ENCODE measurements around the gene CYP51A1. TPM values are rescaled to one million over a fixed set of nuclear protein-coding genes. Genes with fewer than 3 reads are reported as not detected.

Gene CYP51A1
- polyA plus RNA-seq, 1 experiment, result 9.1 TPM

DNA sequence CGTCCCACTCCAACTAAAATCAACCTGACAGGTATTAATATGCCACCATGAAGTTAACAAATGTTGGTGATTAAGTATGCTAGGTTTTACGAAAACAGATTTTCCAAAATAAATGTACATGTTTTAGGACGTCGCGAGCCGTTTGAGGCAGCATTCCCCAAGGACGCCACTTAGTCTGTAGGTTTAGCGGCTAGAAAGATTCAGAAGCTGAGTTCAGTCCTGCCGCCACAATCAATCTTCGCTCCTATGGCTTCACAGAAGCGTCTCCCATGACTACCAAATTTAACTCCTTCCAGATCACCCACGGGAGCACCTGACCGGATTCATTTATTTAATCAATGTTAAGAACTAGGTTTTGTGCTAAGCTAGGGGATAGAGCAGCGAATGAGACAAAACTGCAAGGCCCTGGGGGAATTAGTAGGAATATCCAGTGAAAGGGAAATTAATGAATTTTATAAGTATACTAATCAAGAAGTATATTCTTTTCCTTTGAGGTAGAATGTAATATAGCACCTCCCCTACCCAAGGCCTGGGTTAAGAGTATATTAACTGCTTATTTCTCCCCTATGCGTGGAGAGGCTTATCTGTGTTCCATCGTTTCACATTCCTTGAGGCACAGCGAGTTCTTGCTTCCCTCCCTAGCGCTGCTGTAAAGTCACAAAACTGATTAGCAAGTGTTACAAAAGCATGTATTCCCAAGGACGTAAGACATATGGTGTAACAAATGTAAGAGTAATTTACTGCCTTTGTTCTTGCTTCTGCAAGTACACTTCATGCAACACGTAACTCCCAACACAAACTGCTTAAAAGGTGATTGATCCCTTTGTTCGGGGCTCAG, 994 bp upstream of the CYP51A1 start:
- peak overlapping the region; percentile 90 for H3K27ac ChIP-seq (ENCODE audit: low read depth, low read length)
- ChIA-PET POLR2A (interaction anchor here (1.0 kb wide), 1 partner anchor 44 kb away, joined by 3 read pairs; the partner anchor contains the start of gene LRRD1), CTCF (interaction anchor here (1.0 kb wide), 1 partner anchor 44 kb away, joined by 3 read pairs; the partner anchor contains the start of gene LRRD1)
- no peaks in the 10 kb centered on the region for H3K27me3 ChIP-seq (ENCODE audit: control insufficient read depth, insufficient read depth, low read length)
- peak overlapping the region; percentile 89 for H3K4me3 ChIP-seq (ENCODE audit: low read depth, low read length)
- no peaks in the 10 kb centered on the region for H3K9me3 ChIP-seq (ENCODE audit: control insufficient read depth, insufficient read depth, low read length)
- TF ChIP-seq, protein P1, sequence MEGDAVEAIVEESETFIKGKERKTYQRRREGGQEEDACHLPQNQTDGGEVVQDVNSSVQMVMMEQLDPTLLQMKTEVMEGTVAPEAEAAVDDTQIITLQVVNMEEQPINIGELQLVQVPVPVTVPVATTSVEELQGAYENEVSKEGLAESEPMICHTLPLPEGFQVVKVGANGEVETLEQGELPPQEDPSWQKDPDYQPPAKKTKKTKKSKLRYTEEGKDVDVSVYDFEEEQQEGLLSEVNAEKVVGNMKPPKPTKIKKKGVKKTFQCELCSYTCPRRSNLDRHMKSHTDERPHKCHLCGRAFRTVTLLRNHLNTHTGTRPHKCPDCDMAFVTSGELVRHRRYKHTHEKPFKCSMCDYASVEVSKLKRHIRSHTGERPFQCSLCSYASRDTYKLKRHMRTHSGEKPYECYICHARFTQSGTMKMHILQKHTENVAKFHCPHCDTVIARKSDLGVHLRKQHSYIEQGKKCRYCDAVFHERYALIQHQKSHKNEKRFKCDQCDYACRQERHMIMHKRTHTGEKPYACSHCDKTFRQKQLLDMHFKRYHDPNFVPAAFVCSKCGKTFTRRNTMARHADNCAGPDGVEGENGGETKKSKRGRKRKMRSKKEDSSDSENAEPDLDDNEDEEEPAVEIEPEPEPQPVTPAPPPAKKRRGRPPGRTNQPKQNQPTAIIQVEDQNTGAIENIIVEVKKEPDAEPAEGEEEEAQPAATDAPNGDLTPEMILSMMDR (IDR thresholded peaks at IDR 0.05; ENCODE audit: low read depth, low read length), result no peak
- DNase-seq (ENCODE audit: low read depth, low spot score), result no peak

DNA sequence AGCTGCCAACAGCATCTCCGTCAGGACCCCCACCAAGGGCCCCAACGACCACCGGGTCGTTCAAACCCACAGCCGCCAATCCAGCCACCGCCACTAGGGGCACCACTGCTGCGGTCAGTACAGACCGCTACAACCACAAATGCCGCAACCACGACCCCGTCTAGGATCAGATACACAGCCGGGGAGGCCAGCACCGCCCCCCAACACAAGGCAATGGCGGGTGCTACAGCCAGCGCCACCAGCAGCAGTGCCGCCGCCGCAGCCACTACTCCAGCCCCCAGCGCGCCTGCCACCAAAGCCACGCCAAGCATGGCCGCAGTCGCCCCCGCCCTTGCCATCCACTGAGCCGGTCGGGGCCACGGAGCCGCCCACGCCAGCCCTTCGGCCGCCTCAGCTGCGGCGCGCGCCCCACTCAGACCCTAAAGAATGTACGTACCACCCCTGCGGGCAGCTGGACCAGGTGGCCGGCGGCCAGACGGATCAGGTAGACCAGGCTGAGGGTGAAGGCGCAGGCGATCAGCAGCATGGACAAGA, 473 bp downstream of the CYP51A1 start:
- peak; percentile 36 for DNase-seq (ENCODE audit: low read depth, low spot score)
- TF ChIP-seq, protein P1 (IDR thresholded peaks at IDR 0.05; ENCODE audit: low read depth, low read length), result peak; percentile 82
- CTCF ChIA-PET, result interaction anchor here (1.0 to 2.3 kb wide), 10 partner anchors 9 to 314 kb away, joined by 3 to 15 read pairs (median 4); partner anchors contain the start of genes ANKIB1, GATAD1, KRIT1 and LRRD1
- peak overlapping the region; percentile 90 for H3K27ac ChIP-seq (ENCODE audit: low read depth, low read length)
- no peaks in the 10 kb centered on the region for H3K9me3 ChIP-seq (ENCODE audit: control insufficient read depth, insufficient read depth, low read length)
- H3K27me3 ChIP-seq (ENCODE audit: control insufficient read depth, insufficient read depth, low read length), result no peaks in the 10 kb centered on the region
- POLR2A ChIA-PET, result interaction anchor here (1.0 kb wide), 1 partner anchor 313 kb away, joined by 4 read pairs; the partner anchor contains the start of gene GATAD1
- peak overlapping the region; percentile 89 for H3K4me3 ChIP-seq (ENCODE audit: low read depth, low read length)

DNA sequence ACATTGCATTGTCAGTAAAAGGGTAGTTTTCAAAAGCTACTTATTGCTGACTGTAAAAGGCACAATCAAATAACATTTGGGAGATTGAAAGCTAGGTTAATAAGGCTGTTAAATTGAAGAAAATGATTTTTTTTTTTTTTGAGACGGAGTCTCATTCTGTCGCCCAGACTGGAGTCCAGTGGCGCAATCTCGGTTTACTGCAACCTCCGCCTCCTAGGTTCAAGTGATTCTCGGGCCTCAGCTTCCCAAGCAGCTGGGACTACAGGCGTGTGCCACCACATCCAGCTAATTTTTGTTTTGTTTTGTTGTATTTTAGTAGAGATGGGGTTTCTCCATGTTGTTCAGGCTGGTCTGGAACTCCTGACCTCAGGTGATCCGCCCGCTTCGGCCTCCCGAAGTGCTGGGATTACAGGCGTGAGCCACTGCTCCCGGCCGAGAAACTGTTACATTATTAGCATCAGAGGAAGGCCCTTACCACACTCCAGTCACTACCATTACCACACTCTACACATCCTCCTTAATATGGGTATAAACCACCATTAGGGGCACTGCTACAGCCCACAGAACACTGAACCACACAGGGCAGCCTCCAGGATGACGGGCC, 1.0 kb downstream of the CYP51A1 start:
- DNase-seq (ENCODE audit: low read depth, low spot score), result no peak
- Histone ChIP-seq H3K4me3 (ENCODE audit: low read depth, low read length) (peak overlapping the region; percentile 89), H3K9me3 (ENCODE audit: control insufficient read depth, insufficient read depth, low read length) (no peaks in the 10 kb centered on the region), H3K27me3 (ENCODE audit: control insufficient read depth, insufficient read depth, low read length) (no peaks in the 10 kb centered on the region), H3K27ac (ENCODE audit: low read depth, low read length) (no peak overlapping the region)
- ChIA-PET CTCF (interaction anchor here (0.6 to 2.3 kb wide), 16 partner anchors 8 to 1125 kb away, joined by 3 to 15 read pairs (median 4); partner anchors contain the start of genes ANKIB1, GATAD1, KRIT1 and LRRD1), POLR2A (interaction anchor here (0.6 to 0.7 kb wide), 3 partner anchors 50 to 193 kb away, joined by 3 to 5 read pairs (median 3); no protein-coding TSS in a partner anchor)
- TF ChIP-seq, protein P1 (IDR thresholded peaks at IDR 0.05; ENCODE audit: low read depth, low read length), result no peak

DNA sequence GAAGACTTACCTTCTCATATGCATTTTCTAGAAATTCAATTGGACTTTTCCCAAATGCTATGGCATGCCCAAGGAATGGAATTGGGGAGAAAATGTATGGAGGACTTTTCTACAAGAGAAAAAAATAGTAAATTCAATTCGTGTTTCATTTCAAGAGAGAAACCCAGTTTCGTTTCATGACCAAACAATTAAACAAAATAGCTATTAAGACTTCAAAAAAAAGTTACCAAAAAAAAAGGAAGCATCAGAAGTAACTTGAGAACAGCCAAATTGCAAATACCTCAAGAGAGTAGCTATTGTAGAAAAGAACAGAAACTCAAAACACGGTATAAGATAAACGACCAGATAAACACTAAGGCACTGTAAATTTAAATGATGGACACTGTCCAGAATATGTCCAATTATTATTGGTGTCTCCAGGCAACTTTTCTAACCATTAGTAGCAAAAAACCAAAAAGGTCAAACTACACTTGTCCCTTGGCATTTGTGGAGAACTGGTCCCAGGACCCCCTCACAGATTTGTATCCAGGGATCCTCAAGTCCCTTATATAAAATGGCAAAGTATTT, 2.4 kb downstream of the CYP51A1 start:
- ChIA-PET POLR2A (no interaction called here), CTCF (interaction anchor here (0.6 to 1.9 kb wide), 5 partner anchors 81 to 534 kb away, joined by 3 to 10 read pairs (median 6); partner anchors contain the start of gene GATAD1)
- Histone ChIP-seq H3K27ac (ENCODE audit: low read depth, low read length) (no peak overlapping the region), H3K27me3 (ENCODE audit: control insufficient read depth, insufficient read depth, low read length) (no peaks in the 10 kb centered on the region), H3K9me3 (ENCODE audit: control insufficient read depth, insufficient read depth, low read length) (no peaks in the 10 kb centered on the region), H3K4me3 (ENCODE audit: low read depth, low read length) (no peak overlapping the region)
- DNase-seq (ENCODE audit: low read depth, low spot score), result no peak
- TF ChIP-seq, protein P1 (IDR thresholded peaks at IDR 0.05; ENCODE audit: low read depth, low read length), result no peak
